GM20431 (cell line): ENCODE measurements around the gene DHX16.

Experiments
- in situ Hi-C: fragments of 300-500 bp; cut with MseI, MboI; formaldehyde crosslinking; loops from one replicate; pipeline ENCODE4 v1.15.0; 2020; ENCODE audit warnings: low sequenced_read_pairs; ENCODE audit not compliant: unreplicated experiment

Gene DHX16

DNA sequence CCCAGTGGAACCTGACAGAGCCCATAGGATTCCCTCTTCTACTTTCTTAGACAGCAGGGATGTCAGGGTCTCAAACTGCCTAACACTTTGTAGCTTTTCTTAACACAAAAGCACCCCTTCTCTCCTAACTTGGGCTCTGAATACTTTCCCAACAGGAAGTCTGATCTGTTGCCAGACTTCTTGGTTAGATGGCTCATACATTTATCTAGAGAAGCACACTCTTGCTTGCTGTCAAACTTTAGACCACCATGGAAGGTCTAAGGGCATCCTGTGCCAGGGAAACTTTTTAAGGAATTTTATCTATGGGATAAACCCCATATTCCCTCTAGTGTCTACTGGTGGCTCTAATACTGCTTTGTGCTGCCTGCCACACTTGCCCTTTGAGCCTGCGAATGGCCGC is 29.1 kb downstream of the DHX16 start:
- in situ Hi-C loops = no loop called here

DNA sequence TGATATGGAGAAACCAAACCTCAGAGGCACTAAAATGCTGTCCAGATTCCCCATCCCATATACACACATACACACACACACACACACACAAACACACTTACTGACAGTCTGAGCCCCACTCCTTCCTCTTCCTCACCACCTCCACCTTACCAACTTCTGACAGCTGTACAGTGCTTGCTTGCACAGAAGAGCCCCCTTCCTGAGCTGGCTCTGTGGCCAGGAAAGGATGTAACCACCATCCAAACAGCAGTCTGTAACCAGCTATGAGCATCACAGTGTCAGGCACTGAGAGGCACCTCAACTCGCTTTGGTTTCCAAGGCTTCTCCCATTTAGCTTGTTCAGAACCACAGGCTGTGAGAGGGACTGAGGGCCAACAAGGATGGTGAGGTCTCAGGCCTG is 31.8 kb downstream of the DHX16 start:
- in situ Hi-C loops = no loop called here

DNA sequence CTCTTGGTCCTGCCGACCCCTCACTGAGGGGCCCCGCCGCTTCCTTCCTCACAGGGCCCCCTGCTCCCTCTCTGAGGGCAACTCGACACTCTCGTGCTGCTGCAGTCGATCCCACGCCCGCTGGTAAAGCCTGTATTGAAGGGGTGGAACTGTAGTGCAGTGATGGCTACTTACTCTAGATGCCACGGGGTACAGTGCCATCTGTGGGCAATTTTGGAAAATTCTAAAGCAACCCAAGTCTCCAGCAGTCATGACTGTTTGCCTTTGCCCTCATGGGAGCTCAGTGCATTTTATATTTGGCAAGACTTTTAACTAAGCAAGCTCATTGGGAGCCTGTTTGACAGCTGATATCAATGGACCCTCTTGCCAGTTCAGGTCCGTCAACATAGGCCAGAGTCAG is 32.3 kb downstream of the DHX16 start:
- in situ Hi-C loops = no loop called here

DNA sequence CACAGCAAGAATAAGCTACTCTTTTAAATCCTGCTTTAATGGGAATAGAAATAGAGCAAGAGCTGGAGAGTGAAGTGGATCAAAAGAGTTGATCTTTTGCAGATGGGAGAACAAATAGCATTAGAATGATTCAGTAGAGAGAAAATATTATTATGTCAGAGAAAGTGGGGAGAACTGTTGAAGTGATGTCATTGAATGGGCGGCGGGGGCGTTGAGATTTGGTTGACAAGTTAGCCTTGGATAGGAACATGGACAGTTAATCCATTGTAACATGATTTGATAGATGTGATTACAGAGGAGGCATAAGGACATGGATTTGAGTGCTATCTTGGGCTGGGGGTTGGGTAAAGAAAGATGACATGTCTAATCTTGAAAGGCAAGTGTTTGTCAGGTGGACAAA is 37.0 kb downstream of the DHX16 start:
- in situ Hi-C loops = no loop called here

DNA sequence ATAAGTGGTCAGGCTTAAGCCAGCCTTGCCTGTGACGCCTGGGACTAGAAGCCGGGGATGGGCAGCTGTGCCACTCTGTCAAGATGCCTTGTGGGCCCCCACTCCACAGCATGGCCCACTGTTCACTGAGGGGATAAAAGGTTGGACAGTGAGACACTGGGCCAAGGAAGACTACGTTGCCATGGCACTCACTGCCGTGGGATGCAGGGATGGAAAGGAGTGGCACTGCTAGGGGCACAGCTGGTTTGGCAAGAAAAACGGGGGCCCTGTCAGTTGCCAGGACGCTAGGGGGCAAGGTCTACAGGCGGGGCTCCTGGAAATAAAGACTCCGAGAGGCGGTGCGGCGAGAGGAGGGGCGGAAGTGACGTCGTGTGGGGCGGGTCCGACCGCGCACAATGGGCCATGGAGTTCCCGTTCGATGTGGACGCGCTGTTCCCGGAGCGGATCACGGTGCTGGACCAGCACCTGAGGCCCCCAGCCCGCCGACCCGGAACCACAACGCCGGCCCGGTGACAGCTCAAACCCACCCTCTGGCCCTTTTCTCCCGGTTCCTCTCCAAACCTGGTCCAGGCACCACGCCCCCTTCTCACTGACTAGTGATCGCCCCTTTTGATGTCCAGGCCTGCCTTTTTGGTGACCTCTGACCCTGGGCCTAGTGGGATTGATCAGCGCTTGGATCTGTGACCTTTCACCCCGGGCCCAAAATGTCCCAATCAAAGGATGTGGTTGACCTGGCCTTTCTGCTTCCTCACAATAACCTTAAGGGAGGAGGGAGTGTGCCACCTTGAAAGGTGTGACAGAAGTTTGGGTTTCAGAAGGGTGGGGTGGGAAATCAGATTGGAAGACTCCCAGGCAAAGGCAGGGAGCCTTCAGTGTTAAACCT is 46.1 kb downstream of the DHX16 start, which contains the start of gene ATAT1:
Gene ATAT1 (plus strand): TSS at position 391 of the 883 bp plus-strand sequence.
- in situ Hi-C loops = no loop called here

GRCh38 chr6:30625511-30625910 is 47.3 kb downstream of the DHX16 start:
- in situ Hi-C loops = no loop called here

GRCh38 chr6:30619561-30619960 is 53.2 kb downstream of the DHX16 start:
- in situ Hi-C loops = no loop called here

- in situ Hi-C loops = no loop called here
Observed at GRCh38 chr6:30618270-30618797, 54.5 kb downstream of the DHX16 start.

DNA sequence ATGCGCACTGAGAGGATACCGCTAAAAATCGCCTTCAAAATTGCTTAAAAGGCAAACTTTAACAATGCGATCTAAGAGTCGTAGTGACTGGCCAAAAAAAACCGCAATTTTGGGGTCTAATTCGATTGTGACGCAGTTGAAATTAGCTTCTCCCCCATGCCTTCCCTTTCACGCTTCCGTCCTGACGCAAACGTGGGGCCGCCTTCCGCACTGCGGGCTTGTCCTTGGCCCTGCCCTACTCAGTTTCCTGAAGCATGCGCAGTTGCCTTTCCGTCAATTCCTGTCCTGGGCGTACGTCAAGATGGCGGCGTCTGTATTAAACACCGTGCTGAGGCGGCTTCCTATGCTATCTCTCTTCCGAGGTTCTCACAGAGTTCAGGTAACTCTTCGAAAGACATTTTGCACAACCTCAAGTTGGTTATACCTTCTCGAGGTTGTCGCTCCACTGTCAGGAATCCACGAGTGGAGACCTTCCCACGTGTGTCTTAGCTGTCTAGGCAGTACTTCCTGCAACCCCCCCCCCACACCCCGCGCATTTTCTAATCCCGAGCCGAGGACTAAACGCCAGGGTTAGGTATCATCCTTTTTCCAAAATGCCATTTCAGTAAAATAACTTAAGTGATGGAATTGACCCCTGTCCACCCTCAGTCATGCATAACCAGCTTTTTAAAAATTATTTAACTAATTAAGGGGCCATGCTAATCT is 55.1 kb downstream of the DHX16 start, which contains the start of gene MRPS18B:
Gene MRPS18B (plus strand): TSS at position 276 of the 705 bp plus-strand sequence. CDS start 26 bp downstream, at position 302.
- in situ Hi-C loops = no loop called here

- in situ Hi-C loops = no loop called here
Observed at GRCh38 chr6:30616811-30617564, 55.8 kb downstream of the DHX16 start, which contains the start of gene PPP1R10. PPP1R10 (minus strand) TSS chr6:30617243; CDS start chr6:30609944, 7,299 bp downstream.

- in situ Hi-C loops = no loop called here
Observed at GRCh38 chr6:30615958-30616810, 56.6 kb downstream of the DHX16 start.

DNA sequence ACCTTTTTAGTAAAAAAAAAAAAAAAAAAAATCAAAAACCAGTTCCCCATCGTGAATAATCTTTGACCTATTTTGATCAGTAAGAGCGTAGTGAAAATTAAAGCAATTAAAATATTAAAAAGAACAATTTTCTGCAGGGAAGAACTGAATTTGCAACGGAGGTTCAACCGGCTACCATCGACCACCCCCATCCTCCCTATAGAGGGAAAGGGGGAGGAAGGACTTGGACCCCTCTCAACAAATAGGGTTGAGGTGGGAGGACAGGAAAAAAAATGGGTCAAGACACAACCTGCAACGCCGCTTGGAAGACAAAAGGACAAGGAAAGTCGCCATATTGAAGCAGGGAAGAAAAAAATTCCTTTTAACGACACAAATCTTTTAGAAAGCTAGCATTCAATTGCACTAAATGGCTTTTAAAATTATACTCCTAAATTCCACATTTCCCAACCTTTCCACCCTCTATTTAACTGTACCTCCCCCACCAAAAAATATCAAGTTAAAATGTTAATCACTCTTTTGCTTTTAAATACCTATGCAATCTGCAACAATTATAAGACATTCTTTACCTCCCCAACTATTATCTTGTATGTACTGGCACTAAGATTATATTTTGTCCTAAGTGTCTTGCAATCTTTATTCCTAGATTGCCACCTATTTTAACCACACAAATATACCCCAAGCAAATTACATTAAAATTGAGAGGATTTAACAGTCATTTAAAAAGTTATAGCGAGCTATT is 57.4 kb downstream of the DHX16 start:
- in situ Hi-C loops = no loop called here

- in situ Hi-C loops = no loop called here
Observed at GRCh38 chr6:30614843-30615218, 58.0 kb downstream of the DHX16 start.

- in situ Hi-C loops = no loop called here
Observed at GRCh38 chr6:30614044-30614842, 58.6 kb downstream of the DHX16 start.

- in situ Hi-C loops = no loop called here
Observed at GRCh38 chr6:30613251-30614043, 59.4 kb downstream of the DHX16 start.

DNA sequence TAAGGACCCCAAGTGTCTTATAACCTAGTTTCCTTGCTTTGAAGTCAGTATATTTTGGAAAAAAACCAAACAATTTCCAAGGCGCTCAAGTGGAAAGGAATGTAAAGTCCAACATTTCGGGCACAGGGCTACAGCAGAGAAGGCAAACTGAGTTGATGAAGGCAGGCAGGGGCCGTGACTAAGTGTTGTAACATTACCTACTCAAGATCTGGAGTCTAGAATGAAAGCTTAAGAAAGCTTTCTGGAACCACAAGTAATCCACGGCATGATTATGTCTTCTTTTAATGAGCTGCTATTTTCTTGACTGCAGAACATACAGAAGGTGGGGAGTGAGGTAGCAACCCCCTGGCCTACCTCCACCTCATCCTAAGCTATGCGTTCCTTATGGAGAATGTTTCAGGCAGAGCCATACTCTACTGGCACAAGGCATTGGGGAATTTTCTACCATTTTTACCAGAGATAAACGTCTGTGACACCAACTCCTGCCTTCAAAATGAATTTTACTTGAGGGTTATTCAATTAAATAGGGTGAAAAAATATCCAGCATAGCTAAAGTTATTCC is 60.0 kb downstream of the DHX16 start:
- in situ Hi-C loops = no loop called here

- in situ Hi-C loops = no loop called here
Observed at GRCh38 chr6:30612213-30612612, 60.6 kb downstream of the DHX16 start.
